HepG2 (cell line): Measurements from ENCODE around the gene METAP1D. TPM values are rescaled to one million over a fixed set of nuclear protein-coding genes. Genes with fewer than 3 reads are reported as not detected.

ENCODE experiments used
- AHR ChIP-seq: IDR thresholded peaks from 2 replicates; pipeline ENCODE4 v1.6.1; 2018; ENCODE audit warnings: missing genetic modification reagents, missing compliant biosample characterization
- CEBPB ChIP-seq: IDR thresholded peaks from 2 replicates; pipeline ENCODE4 v1.6.1; 2011; ENCODE audit warnings: low read depth, low read length, improper control_type of control experiment, borderline replicate concordance
- HOXA3 ChIP-seq: sonication (generic); formaldehyde crosslinking; IDR thresholded peaks from 2 replicates; pipeline ENCODE4 v1.5.0; 2020; ENCODE audit warnings: missing genetic modification reagents
- KAT7 ChIP-seq: IDR thresholded peaks from 2 replicates; pipeline ENCODE4 v1.6.1; 2018; ENCODE audit warnings: borderline replicate concordance, missing compliant biosample characterization
- KDM3A ChIP-seq: IDR thresholded peaks from 2 replicates; pipeline ENCODE4 v1.6.1; 2018; ENCODE audit warnings: low read depth, missing compliant biosample characterization
- KDM4B ChIP-seq: sonication (generic); formaldehyde crosslinking; IDR thresholded peaks from 2 replicates; pipeline ENCODE4 v1.4.0; 2020; ENCODE audit warnings: missing genetic modification reagents
- LCORL ChIP-seq, 2 experiments: fragments of 450-650 bp in 1 of 2; sonication (generic) in 1 of 2; formaldehyde crosslinking in 1 of 2; IDR thresholded peaks; 2 replicates each; pipeline versions ENCODE4 v1.5.0 to v1.6.1; 2017 to 2020; ENCODE audit warnings: antibody characterized with exemption in 1 of 2, missing genetic modification reagents in 1 of 2
- MTA1 ChIP-seq: sonication (generic); formaldehyde crosslinking; IDR thresholded peaks from 2 replicates; pipeline ENCODE4 v1.4.0; 2020; ENCODE audit warnings: missing genetic modification reagents, mild to moderate bottlenecking, borderline replicate concordance
- MXD4 ChIP-seq: IDR thresholded peaks from 2 replicates; pipeline ENCODE4 v1.6.1; 2016; ENCODE audit warnings: mild to moderate bottlenecking, missing biosample characterization, missing genetic modification reagents
- PHF21A ChIP-seq: sonication (generic); formaldehyde crosslinking; IDR thresholded peaks from 2 replicates; pipeline ENCODE4 v1.5.0; 2020; ENCODE audit warnings: mild to moderate bottlenecking, missing genetic modification reagents
- POGZ ChIP-seq: sonication (generic); formaldehyde crosslinking; IDR thresholded peaks from 2 replicates; pipeline ENCODE4 v1.4.0; 2020; ENCODE audit warnings: mild to moderate bottlenecking, missing genetic modification reagents
- RFX5 ChIP-seq: IDR thresholded peaks from 2 replicates; pipeline ENCODE4 v1.6.1; 2011; ENCODE audit warnings: low read depth, low read length, improper control_type of control experiment
- SKI ChIP-seq: fragments of 450-650 bp; IDR thresholded peaks from one replicate; pipeline ENCODE4 v1.6.1; 2018; ENCODE audit warnings: mild to moderate bottlenecking; ENCODE audit not compliant: partially characterized antibody
- THAP11 ChIP-seq: IDR thresholded peaks from 2 replicates; pipeline ENCODE4 v1.6.1; 2016; ENCODE audit warnings: missing biosample characterization, missing genetic modification reagents
- THRA ChIP-seq: sonication (generic); formaldehyde crosslinking; IDR thresholded peaks from 2 replicates; pipeline ENCODE4 v1.4.0; 2020; ENCODE audit warnings: missing genetic modification reagents, borderline replicate concordance
- YY1 ChIP-seq: IDR thresholded peaks from 2 replicates; pipeline ENCODE4 v1.6.1; 2011; ENCODE audit warnings: low read length, low read depth, moderate library complexity, mild to moderate bottlenecking; ENCODE audit not compliant: insufficient read depth, insufficient replicate concordance
- ZFX ChIP-seq: sonication (generic); formaldehyde crosslinking; IDR thresholded peaks from 2 replicates; pipeline ENCODE4 v1.4.0; 2020; ENCODE audit warnings: mild to moderate bottlenecking, low read depth, missing genetic modification reagents, moderate library complexity
- ZNF121 ChIP-seq: sonication (generic); formaldehyde crosslinking; IDR thresholded peaks from 2 replicates; pipeline ENCODE4 v1.5.0; 2020; ENCODE audit warnings: mild to moderate bottlenecking, missing genetic modification reagents
- ZNF331 ChIP-seq: sonication (generic); formaldehyde crosslinking; IDR thresholded peaks from 2 replicates; pipeline ENCODE4 v1.4.0; 2020; ENCODE audit warnings: missing genetic modification reagents
- polyA plus RNA-seq, 8 experiments: library from polyadenylated mRNA; depleted of rRNA in 3 of 8; stranded (reverse) in 7 of 8; unstranded in 1 of 8; fragments of >200 nt; fragmentation: Illumina TruSeq in 4 of 8; extraction: Trizol in 4 of 8; gene quantifications; 2 replicates each; pipeline versions ENCODE4 v1.2.1 to v1.2.3, GENCODE V29; 2011 to 2016; ENCODE audit warnings: low read depth in 4 of 8, missing spikeins in 1 of 8, mixed read lengths in 1 of 8; ENCODE audit not compliant: insufficient read depth in 1 of 8
- total RNA-seq, 5 experiments: library from RNA; depleted of rRNA; stranded (reverse); fragments of >200 nt; fragmentation: Illumina TruSeq; extraction: Trizol; gene quantifications; 2 replicates each; pipeline ENCODE4 v1.2.3, GENCODE V29; 2016; ENCODE audit warnings: low read depth in 1 of 5
- TF ChIP-seq, protein P1 (sequence below): IDR thresholded peaks from 2 replicates; pipeline ENCODE4 v1.6.1; 2012; ENCODE audit warnings: low read depth, low read length, improper control_type of control experiment
- TF ChIP-seq, protein P2 (sequence below): IDR thresholded peaks from 2 replicates; pipeline ENCODE4 v1.6.1; 2016; ENCODE audit warnings: low read depth
- TF ChIP-seq, protein P3 (sequence below): sonication (generic); formaldehyde crosslinking; IDR thresholded peaks from 2 replicates; pipeline ENCODE4 v1.4.0; 2020; ENCODE audit warnings: missing genetic modification reagents, borderline replicate concordance

METAP1D gene
- total and polyA plus RNA-seq, 2 of the 13 experiments (the other 11 are each of a cell fraction or from before 2014, with no cell fraction given), result 14.7 to 21.6 TPM

DNA sequence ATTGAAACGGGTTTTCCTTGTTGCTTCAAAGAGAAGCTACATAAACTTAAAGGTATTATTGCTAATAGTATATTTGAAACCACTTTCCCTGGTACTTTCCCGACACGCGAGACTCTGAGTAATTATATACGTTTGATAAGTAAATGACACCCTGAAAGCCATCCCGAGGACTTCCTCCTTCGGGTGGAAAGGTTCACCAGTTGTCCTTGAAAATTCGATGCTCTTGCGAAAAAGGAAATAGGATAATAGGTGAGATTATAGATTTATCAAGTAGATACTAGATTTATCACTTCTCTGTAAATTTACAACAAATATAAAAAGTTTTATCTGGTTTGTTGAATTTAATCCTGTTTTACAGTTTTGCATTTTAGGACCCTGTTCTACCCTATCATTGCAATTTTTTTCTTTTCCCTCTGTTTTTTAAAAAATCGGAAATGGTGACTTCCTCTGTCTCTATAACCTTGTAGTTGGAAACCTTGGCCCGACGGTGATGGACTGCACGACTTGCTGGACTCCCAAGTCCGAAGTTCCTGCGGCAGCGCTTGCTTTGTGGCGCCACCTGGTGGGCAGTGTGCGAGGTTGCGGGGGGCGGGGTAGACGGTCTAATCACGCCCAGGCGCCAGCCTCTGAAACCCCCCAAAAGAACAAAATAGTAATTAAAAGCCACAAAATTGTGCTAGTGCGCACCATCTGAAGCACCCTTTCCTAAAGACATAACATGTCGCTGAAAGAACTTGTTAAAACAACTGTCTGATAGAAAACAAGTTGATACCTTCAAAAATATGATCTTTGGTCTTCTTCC is 103.9 kb downstream of the METAP1D start (continued):
- TF ChIP-seq, protein P1, sequence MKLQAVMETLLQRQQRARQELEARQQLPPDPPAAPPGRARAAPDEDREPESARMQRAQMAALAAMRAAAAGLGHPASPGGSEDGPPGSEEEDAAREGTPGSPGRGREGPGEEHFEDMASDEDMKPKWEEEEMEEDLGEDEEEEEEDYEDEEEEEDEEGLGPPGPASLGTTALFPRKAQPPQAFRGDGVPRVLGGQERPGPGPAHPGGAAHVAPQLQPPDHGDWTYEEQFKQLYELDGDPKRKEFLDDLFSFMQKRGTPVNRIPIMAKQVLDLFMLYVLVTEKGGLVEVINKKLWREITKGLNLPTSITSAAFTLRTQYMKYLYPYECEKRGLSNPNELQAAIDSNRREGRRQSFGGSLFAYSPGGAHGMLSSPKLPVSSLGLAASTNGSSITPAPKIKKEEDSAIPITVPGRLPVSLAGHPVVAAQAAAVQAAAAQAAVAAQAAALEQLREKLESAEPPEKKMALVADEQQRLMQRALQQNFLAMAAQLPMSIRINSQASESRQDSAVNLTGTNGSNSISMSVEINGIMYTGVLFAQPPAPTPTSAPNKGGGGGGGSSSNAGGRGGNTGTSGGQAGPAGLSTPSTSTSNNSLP, result peak; percentile 68; the same call in 1 of the 2 replicates
- peak; percentile 47; the same call in 1 of the 2 replicates for TF ChIP-seq MXD4 (CRISPR knock-in tag)
- TF ChIP-seq YY1, result peak; percentile 80
- peak; percentile 58; the same call in 1 of the 2 replicates for TF ChIP-seq THAP11 (CRISPR knock-in tag)
- TF ChIP-seq SKI, result peak; percentile 50
- TF ChIP-seq ZNF331, result peak; percentile 68; the same call in 1 of the 2 replicates
- TF ChIP-seq HOXA3 (CRISPR knock-in tag), result peak; percentile 70
- peak; percentile 70; the same call in 1 of the 2 replicates for TF ChIP-seq KAT7 (CRISPR knock-in tag)
- peak; percentile 71; the same call in 1 of the 2 replicates for TF ChIP-seq MTA1 (CRISPR knock-in tag)
- no peak for TF ChIP-seq RFX5
- TF ChIP-seq POGZ (CRISPR knock-in tag), result peak; percentile 82; the same call in 1 of the 2 replicates
- TF ChIP-seq ZNF121 (CRISPR knock-in tag), result peak; percentile 89
- TF ChIP-seq, protein P2, sequence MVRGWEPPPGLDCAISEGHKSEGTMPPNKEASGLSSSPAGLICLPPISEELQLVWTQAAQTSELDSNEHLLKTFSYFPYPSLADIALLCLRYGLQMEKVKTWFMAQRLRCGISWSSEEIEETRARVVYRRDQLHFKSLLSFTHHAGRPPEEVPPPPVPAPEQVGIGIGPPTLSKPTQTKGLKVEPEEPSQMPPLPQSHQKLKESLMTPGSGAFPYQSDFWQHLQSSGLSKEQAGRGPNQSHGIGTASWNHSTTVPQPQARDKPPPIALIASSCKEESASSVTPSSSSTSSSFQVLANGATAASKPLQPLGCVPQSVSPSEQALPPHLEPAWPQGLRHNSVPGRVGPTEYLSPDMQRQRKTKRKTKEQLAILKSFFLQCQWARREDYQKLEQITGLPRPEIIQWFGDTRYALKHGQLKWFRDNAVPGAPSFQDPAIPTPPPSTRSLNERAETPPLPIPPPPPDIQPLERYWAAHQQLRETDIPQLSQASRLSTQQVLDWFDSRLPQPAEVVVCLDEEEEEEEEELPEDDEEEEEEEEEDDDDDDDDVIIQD (CRISPR knock-in tag), result peak; percentile 79
- TF ChIP-seq KDM4B (CRISPR knock-in tag), result peak; percentile 68; the same call in 1 of the 2 replicates
- TF ChIP-seq CEBPB, result no peak
- TF ChIP-seq, protein P3, sequence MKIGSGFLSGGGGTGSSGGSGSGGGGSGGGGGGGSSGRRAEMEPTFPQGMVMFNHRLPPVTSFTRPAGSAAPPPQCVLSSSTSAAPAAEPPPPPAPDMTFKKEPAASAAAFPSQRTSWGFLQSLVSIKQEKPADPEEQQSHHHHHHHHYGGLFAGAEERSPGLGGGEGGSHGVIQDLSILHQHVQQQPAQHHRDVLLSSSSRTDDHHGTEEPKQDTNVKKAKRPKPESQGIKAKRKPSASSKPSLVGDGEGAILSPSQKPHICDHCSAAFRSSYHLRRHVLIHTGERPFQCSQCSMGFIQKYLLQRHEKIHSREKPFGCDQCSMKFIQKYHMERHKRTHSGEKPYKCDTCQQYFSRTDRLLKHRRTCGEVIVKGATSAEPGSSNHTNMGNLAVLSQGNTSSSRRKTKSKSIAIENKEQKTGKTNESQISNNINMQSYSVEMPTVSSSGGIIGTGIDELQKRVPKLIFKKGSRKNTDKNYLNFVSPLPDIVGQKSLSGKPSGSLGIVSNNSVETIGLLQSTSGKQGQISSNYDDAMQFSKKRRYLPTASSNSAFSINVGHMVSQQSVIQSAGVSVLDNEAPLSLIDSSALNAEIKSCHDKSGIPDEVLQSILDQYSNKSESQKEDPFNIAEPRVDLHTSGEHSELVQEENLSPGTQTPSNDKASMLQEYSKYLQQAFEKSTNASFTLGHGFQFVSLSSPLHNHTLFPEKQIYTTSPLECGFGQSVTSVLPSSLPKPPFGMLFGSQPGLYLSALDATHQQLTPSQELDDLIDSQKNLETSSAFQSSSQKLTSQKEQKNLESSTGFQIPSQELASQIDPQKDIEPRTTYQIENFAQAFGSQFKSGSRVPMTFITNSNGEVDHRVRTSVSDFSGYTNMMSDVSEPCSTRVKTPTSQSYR, result 0 out of 2 replicates have a peak, but pooled peaks have one; percentile 25
- no peak for TF ChIP-seq LCORL (IDR thresholded peaks at IDR 0.05)
- TF ChIP-seq LCORL (CRISPR knock-in tag; IDR thresholded peaks at IDR 0.05), result 0 out of 2 replicates have a peak, but pooled peaks have one; percentile 23
- peak; percentile 41; the same call in 1 of the 2 replicates for TF ChIP-seq ZFX (CRISPR knock-in tag)
- TF ChIP-seq THRA (CRISPR knock-in tag), result peak; percentile 41; the same call in 1 of the 2 replicates
- TF ChIP-seq PHF21A (CRISPR knock-in tag), result 0 out of 2 replicates have a peak, but pooled peaks have one; percentile 31
- TF ChIP-seq KDM3A, result peak; percentile 88
- 0 out of 2 replicates have a peak, but pooled peaks have one; percentile 52 for TF ChIP-seq AHR (CRISPR knock-in tag)
